ENCODE measurements around the gene NRP2.

GRCh38 chr2:205752296-205752820, 70.1 kb downstream of the NRP2 start:
- TF ChIP-seq CTCF (IDR thresholded peaks at IDR 0.05), result no peak
- TF ChIP-seq POLR2A (IDR thresholded peaks at IDR 0.05), result no peak

Data from ovary (tissue), 3 donors.